Osteocyte (in vitro differentiated cells): Measurements from ENCODE around the gene FZD1. TPM values are rescaled to one million over a fixed set of nuclear protein-coding genes. Genes with fewer than 3 reads are reported as not detected.
A peak's percentile ranks its signal among the peaks of the same experiment; 100 is the strongest.

ENCODE experiments used
- DNase-seq: peaks from one replicate; pipeline ENCODE4 v3.0.0; 2021; ENCODE audit warnings: mixed read lengths; ENCODE audit not compliant: unreplicated experiment; ENCODE audit errors: extremely low spot score
- H3K27ac Mint-ChIP-seq: one replicate; pipeline ENCODE4 v1.8.0; 2021; ENCODE audit warnings: mild to moderate bottlenecking, mixed read lengths; ENCODE audit not compliant: unreplicated experiment
- H3K27me3 Mint-ChIP-seq: one replicate; pipeline ENCODE4 v1.8.0; 2021; ENCODE audit warnings: mixed read lengths; ENCODE audit not compliant: unreplicated experiment
- H3K36me3 Mint-ChIP-seq: one replicate; pipeline ENCODE4 v1.8.0; 2021; ENCODE audit warnings: mixed read lengths; ENCODE audit not compliant: unreplicated experiment
- H3K4me1 Mint-ChIP-seq: one replicate; pipeline ENCODE4 v1.8.0; 2021; ENCODE audit warnings: mixed read lengths; ENCODE audit not compliant: unreplicated experiment
- H3K4me3 Mint-ChIP-seq: one replicate; pipeline ENCODE4 v1.8.0; 2021; ENCODE audit warnings: mild to moderate bottlenecking, moderate library complexity, mixed read lengths; ENCODE audit not compliant: unreplicated experiment
- H3K9me3 Mint-ChIP-seq: one replicate; pipeline ENCODE4 v1.8.0; 2021; ENCODE audit warnings: mixed read lengths; ENCODE audit not compliant: unreplicated experiment
- CTCF ChIP-seq: fragments of 200-600 bp; sonication (generic); IDR thresholded peaks from 2 replicates; pipeline ENCODE4 v1.5.0; 2021; ENCODE audit warnings: antibody characterized with exemption, mild to moderate bottlenecking, moderate library complexity
- long read RNA-seq: library from polyadenylated mRNA; unstranded; transcript quantifications from one replicate; pipeline ENCODE4 v2.0.0, GENCODE V29; 2021
- total RNA-seq: library from RNA; stranded (reverse); gene quantifications from 2 replicates; pipeline ENCODE4 v1.2.1, GENCODE V29; 2021

Gene FZD1
- 19.4 and 20.0 TPM in 2 replicates for total RNA-seq
- long read RNA-seq, full-length matches to known transcripts: 19 of 19 reads
- long read RNA-seq, partial matches to known transcripts: 0 of 19 reads
- long read RNA-seq, other reads (novel, unspliced or antisense): 0 of 19 reads

GRCh38 chr7:91264046-91264923 is at the start of gene FZD1:
FZD1 (plus strand) TSS chr7:91264433; CDS start chr7:91264881, 448 bp downstream.
- H3K4me3 Mint-ChIP-seq: peak within 1 kb of the TSS; percentile 91
- peaks cover 4% of the 10 kb centered on the region for H3K36me3 Mint-ChIP-seq
- DNase-seq: peak; percentile 99
- no peaks in the 10 kb centered on the region for H3K9me3 Mint-ChIP-seq
- H3K27ac Mint-ChIP-seq: peak within 1 kb of the TSS; percentile 95
- peaks cover 44% of the 10 kb centered on the region for H3K4me1 Mint-ChIP-seq
- no peak for TF ChIP-seq CTCF
- H3K27me3 Mint-ChIP-seq: no peaks in the 10 kb centered on the region

- H3K27me3 Mint-ChIP-seq: no peaks in the 10 kb centered on the region
- H3K9me3 Mint-ChIP-seq: peaks cover 10% of the 10 kb centered on the region
- DNase-seq: no peak
- no peak overlapping the region for H3K4me3 Mint-ChIP-seq
- H3K4me1 Mint-ChIP-seq: peaks cover 12% of the 10 kb centered on the region
- no peaks in the 10 kb centered on the region for H3K36me3 Mint-ChIP-seq
- TF ChIP-seq CTCF: no peak
- no peak overlapping the region for H3K27ac Mint-ChIP-seq
These were observed 37.8 kb upstream of the FZD1 start for GRCh38 chr7:91226411-91226810.

- Mint-ChIP-seq H3K36me3 (no peaks in the 10 kb centered on the region), H3K4me3 (no peak overlapping the region), H3K27ac (no peak overlapping the region), H3K27me3 (no peaks in the 10 kb centered on the region), H3K9me3 (peaks cover 10% of the 10 kb centered on the region), H3K4me1 (peaks cover 12% of the 10 kb centered on the region)
- TF ChIP-seq CTCF: no peak
- DNase-seq: no peak
These were observed 35.9 kb upstream of the FZD1 start for GRCh38 chr7:91228327-91228726.

- TF ChIP-seq CTCF: no peak
- peaks cover 12% of the 10 kb centered on the region for H3K4me1 Mint-ChIP-seq
- DNase-seq: no peak
- no peaks in the 10 kb centered on the region for H3K27me3 Mint-ChIP-seq
- H3K4me3 Mint-ChIP-seq: no peak overlapping the region
- H3K27ac Mint-ChIP-seq: no peak overlapping the region
- no peaks in the 10 kb centered on the region for H3K36me3 Mint-ChIP-seq
- H3K9me3 Mint-ChIP-seq: peaks cover 10% of the 10 kb centered on the region
These were observed 35.2 kb upstream of the FZD1 start for GRCh38 chr7:91228927-91229558.

- Mint-ChIP-seq H3K4me1 (peaks cover 12% of the 10 kb centered on the region), H3K4me3 (no peak overlapping the region)
- TF ChIP-seq CTCF: no peak
These were observed 34.1 kb upstream of the FZD1 start for GRCh38 chr7:91230100-91230499.

More at GRCh38 chr7:91230100-91230499, 34.1 kb upstream of the FZD1 start:
- H3K36me3 Mint-ChIP-seq: no peaks in the 10 kb centered on the region
- H3K9me3 Mint-ChIP-seq: peaks cover 10% of the 10 kb centered on the region
- no peaks in the 10 kb centered on the region for H3K27me3 Mint-ChIP-seq
- no peak for DNase-seq
- H3K27ac Mint-ChIP-seq: no peak overlapping the region
